ENCODE data around the gene SERPINC1. TPM values are rescaled to one million over a fixed set of nuclear protein-coding genes. Genes with fewer than 3 reads are reported as not detected.

Gene SERPINC1
- total RNA-seq, 1 donor from 2014 or later: 0.22 TPM

DNA sequence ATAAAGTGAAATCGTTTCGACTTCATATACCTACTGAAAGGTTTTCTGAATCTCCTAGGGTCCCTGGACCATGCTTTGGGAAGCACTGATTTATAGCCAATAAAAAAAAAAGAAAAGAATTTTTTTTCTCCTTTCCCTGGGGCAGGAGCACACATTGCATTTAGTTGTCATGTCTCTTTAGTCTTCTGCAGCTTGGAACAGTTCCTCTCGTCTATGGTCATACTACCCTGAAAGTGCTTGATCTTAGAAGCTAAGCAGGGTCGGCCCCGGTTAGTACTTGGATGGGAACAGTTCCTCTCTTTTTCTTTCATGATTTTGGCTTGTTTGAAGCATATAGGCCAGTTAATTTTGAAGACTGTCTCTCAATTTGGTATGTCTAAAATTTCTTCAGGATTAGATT is 3.7 kb upstream of the SERPINC1 start:
- no peak for TF ChIP-seq CTCF (IDR thresholded peaks at IDR 0.05)
- H3K4me3 Mint-ChIP-seq (ENCODE audit: unreplicated experiment): no peak overlapping the region
- H3K27me3 Mint-ChIP-seq (ENCODE audit: low read depth): no peaks in the 10 kb centered on the region
- no peaks in the 10 kb centered on the region for H3K4me1 Mint-ChIP-seq (ENCODE audit: low read depth)
- no peaks in the 10 kb centered on the region for H3K9me3 Mint-ChIP-seq (ENCODE audit: low read depth)
- no peak for DNase-seq (ENCODE audit: low spot score)
- H3K36me3 Mint-ChIP-seq (ENCODE audit: low read depth): peaks cover 2% of the 10 kb centered on the region
- H3K27ac Mint-ChIP-seq (ENCODE audit: unreplicated experiment): no peak overlapping the region

- no peaks in the 10 kb centered on the region for H3K4me1 Mint-ChIP-seq (ENCODE audit: low read depth)
- H3K9me3 Mint-ChIP-seq (ENCODE audit: low read depth): no peaks in the 10 kb centered on the region
- DNase-seq (ENCODE audit: low spot score): no peak
- H3K4me3 Mint-ChIP-seq (ENCODE audit: unreplicated experiment): no peak overlapping the region
- TF ChIP-seq CTCF (IDR thresholded peaks at IDR 0.05): no peak
- no peak overlapping the region for H3K27ac Mint-ChIP-seq (ENCODE audit: unreplicated experiment)
- H3K27me3 Mint-ChIP-seq (ENCODE audit: low read depth): no peaks in the 10 kb centered on the region
- H3K36me3 Mint-ChIP-seq (ENCODE audit: low read depth): peaks cover 2% of the 10 kb centered on the region
These were observed 737 bp upstream of the SERPINC1 start for GRCh38 chr1:173917635-173918493.

- no peak overlapping the region for H3K4me3 Mint-ChIP-seq (ENCODE audit: unreplicated experiment)
- H3K36me3 Mint-ChIP-seq (ENCODE audit: low read depth): peaks cover 2% of the 10 kb centered on the region
- H3K27ac Mint-ChIP-seq (ENCODE audit: unreplicated experiment): no peak overlapping the region
- H3K4me1 Mint-ChIP-seq (ENCODE audit: low read depth): no peaks in the 10 kb centered on the region
- no peaks in the 10 kb centered on the region for H3K9me3 Mint-ChIP-seq (ENCODE audit: low read depth)
- H3K27me3 Mint-ChIP-seq (ENCODE audit: low read depth): no peaks in the 10 kb centered on the region
- TF ChIP-seq CTCF (IDR thresholded peaks at IDR 0.05): no peak
- no peak for DNase-seq (ENCODE audit: low spot score)
These were observed 460 bp downstream of the SERPINC1 start for GRCh38 chr1:173916667-173917066.

DNA sequence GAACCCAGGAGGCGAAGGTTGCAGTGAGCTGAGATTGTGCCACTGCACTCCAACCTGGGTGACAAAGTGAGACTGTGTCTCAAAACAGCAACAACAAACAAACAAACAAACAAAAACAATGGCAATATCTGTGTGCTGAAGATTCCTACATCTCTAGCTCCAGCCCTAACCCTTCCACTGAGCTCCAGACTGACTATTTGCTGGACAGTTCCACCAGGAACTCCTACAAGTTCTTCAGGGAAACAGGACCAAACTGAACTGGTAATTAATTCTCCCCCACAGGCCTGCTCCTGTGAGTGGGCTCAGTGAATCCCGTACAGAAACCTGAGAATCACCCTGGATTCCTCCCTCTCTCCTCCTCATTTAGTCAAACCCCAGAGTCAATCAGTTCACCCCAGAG is 1.5 kb downstream of the SERPINC1 start:
- Mint-ChIP-seq H3K4me1 (ENCODE audit: low read depth) (no peaks in the 10 kb centered on the region), H3K27me3 (ENCODE audit: low read depth) (no peaks in the 10 kb centered on the region), H3K27ac (ENCODE audit: unreplicated experiment) (no peak overlapping the region), H3K9me3 (ENCODE audit: low read depth) (no peaks in the 10 kb centered on the region), H3K4me3 (ENCODE audit: unreplicated experiment) (no peak overlapping the region), H3K36me3 (ENCODE audit: low read depth) (no peaks in the 10 kb centered on the region)
- no peak for TF ChIP-seq CTCF (IDR thresholded peaks at IDR 0.05)
- no peak for DNase-seq (ENCODE audit: low spot score)

DNA sequence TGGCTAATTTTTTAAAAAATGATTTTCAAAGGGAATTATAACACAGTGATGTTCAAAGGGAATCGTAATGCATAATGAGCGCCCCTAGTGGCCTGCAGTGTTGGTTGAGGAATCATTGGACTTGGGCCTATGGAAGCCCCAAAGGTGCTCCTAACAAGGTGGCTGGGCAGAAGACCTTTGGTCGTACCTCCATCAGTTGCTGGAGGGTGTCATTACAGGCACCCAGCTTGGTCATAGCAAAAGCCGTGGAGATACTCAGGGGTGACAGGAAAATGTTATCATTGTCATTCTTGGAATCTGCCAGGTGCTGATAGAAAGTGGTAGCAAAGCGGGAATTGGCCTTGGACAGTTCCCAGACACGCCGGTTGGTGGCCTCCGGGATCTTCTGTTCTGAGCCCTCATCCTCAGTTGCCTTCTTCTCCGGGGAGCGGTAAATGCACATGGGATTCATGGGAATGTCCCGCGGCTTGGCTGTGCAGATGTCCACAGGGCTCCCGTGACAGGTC is 2.7 kb downstream of the SERPINC1 start:
- Mint-ChIP-seq H3K27ac (ENCODE audit: unreplicated experiment) (no peak overlapping the region), H3K36me3 (ENCODE audit: low read depth) (no peaks in the 10 kb centered on the region), H3K27me3 (ENCODE audit: low read depth) (no peaks in the 10 kb centered on the region), H3K9me3 (ENCODE audit: low read depth) (no peaks in the 10 kb centered on the region), H3K4me1 (ENCODE audit: low read depth) (no peaks in the 10 kb centered on the region), H3K4me3 (ENCODE audit: unreplicated experiment) (no peak overlapping the region)
- DNase-seq (ENCODE audit: low spot score): no peak
- peak; percentile 66 for TF ChIP-seq CTCF (IDR thresholded peaks at IDR 0.05)
